CD4-positive, alpha-beta T cell treated with Interleukin-2 at 100 ng/mL for 4 hours (primary cell): ENCODE measurements around the gene CXCR5.
"Not testable (repeated sequence)": the region's sequence is repeated elsewhere in the genome, so short reads cannot be mapped to it uniquely, and the experiment has no call there.

Source experiments
- DNase-seq: peaks from one replicate; pipeline ENCODE4 v3.0.0-alpha.2; 2020; ENCODE audit warnings: low spot score

CXCR5 gene

GRCh38 chr11:118883368-118884071 is at the start of gene CXCR5:
CXCR5 (plus strand) TSS chr11:118883892; CDS start chr11:118883942, 50 bp downstream.
- DNase-seq, result peak; percentile 55

GRCh38 chr11:118834427-118835028 is 49.2 kb upstream of the CXCR5 start:
- DNase-seq, result peak; percentile 21

- no peak for DNase-seq
Observed at GRCh38 chr11:118837868-118838267, 45.8 kb upstream of the CXCR5 start.

- no peak for DNase-seq
Observed at GRCh38 chr11:118838905-118839553, 44.7 kb upstream of the CXCR5 start.

GRCh38 chr11:118841469-118842242 is 42.0 kb upstream of the CXCR5 start:
- peak; percentile 58 for DNase-seq

GRCh38 chr11:118842369-118842768 is 41.3 kb upstream of the CXCR5 start:
- DNase-seq, result no peak

- not testable (repeated sequence) for DNase-seq
Observed at GRCh38 chr11:118842843-118843242, 40.8 kb upstream of the CXCR5 start.

GRCh38 chr11:118843565-118843964 is 40.1 kb upstream of the CXCR5 start:
- DNase-seq, result no peak

GRCh38 chr11:118845369-118845768 is 38.3 kb upstream of the CXCR5 start:
- DNase-seq, result no peak

- no peak for DNase-seq
Observed at GRCh38 chr11:118846181-118846935, 37.3 kb upstream of the CXCR5 start.

GRCh38 chr11:118849825-118850224 is 33.9 kb upstream of the CXCR5 start:
- DNase-seq, result no peak

GRCh38 chr11:118851970-118852369 is 31.7 kb upstream of the CXCR5 start:
- no peak for DNase-seq

GRCh38 chr11:118853678-118854077 is 30.0 kb upstream of the CXCR5 start:
- DNase-seq, result no peak

GRCh38 chr11:118856314-118856713 is 27.4 kb upstream of the CXCR5 start:
- no peak for DNase-seq

GRCh38 chr11:118857385-118857784 is 26.3 kb upstream of the CXCR5 start:
- DNase-seq, result no peak

- DNase-seq, result no peak
Observed at GRCh38 chr11:118859973-118860372, 23.7 kb upstream of the CXCR5 start.

GRCh38 chr11:118868659-118869058 is 15.0 kb upstream of the CXCR5 start:
- DNase-seq, result no peak

GRCh38 chr11:118870396-118871343 is 13.0 kb upstream of the CXCR5 start:
- DNase-seq, result no peak

GRCh38 chr11:118872403-118872821 is 11.3 kb upstream of the CXCR5 start:
- DNase-seq, result peak; percentile 64

GRCh38 chr11:118873804-118874203 is 9.9 kb upstream of the CXCR5 start:
- DNase-seq, result no peak

GRCh38 chr11:118876286-118876685 is 7.4 kb upstream of the CXCR5 start:
- no peak for DNase-seq
